IMR-90 (cell line): ENCODE data around the gene APC. TPM values are rescaled to one million over a fixed set of nuclear protein-coding genes. Genes with fewer than 3 reads are reported as not detected.
A peak's percentile ranks its signal among the peaks of the same experiment; 100 is the strongest.

Experiments
- ATAC-seq: fragments of 200-7000 bp; cut with Tn5 transposase; 2 replicates; pipeline ENCODE4 v1.9.1; 2020; ENCODE audit warnings: low read depth, mild to moderate bottlenecking, moderate library complexity
- BruUV-seq: library from RNA; stranded (reverse); fragments of 400-500 nt; replicated peaks from 2 replicates; lab custom pipeline; 2021; lab: Mats Ljungman, UMichigan
- CTCF ChIA-PET: fragments of 300-600 bp; formaldehyde crosslinking; extraction: SDS; loops from one replicate; lab custom pipeline; 2021; ENCODE audit warnings: antibody characterized with exemption; lab: Yijun Ruan, JAX
- POLR2A ChIA-PET: fragments of 300-600 bp; sonication (Branson Sonifier 250); formaldehyde crosslinking; loops from one replicate; lab custom pipeline; 2022; ENCODE audit warnings: antibody characterized with exemption; ENCODE audit not compliant: unreplicated experiment; lab: Charles Lee
- DNase-seq: peaks from one replicate; pipeline ENCODE4 v3.0.0; 2013
- H2AFZ ChIP-seq: replicated peaks from 2 replicates; pipeline ENCODE3; 2013; ENCODE audit warnings: low read length, mild to moderate bottlenecking; ENCODE audit not compliant: poor library complexity
- H2AK5ac ChIP-seq: 2 replicates; pipeline ENCODE4 v1.6.1; 2013; ENCODE audit warnings: low read depth, low read length, inconsistent platforms
- H2AK9ac ChIP-seq: replicated peaks from 2 replicates; pipeline ENCODE3; 2013; ENCODE audit warnings: mild to moderate bottlenecking, low read depth, low read length, moderate library complexity; ENCODE audit not compliant: poor library complexity
- H2BK120ac ChIP-seq: 2 replicates; pipeline ENCODE4 v1.6.1; 2013; ENCODE audit warnings: low read depth, low read length, inconsistent platforms
- H2BK15ac ChIP-seq: 3 replicates; pipeline ENCODE4 v1.6.1; 2013; ENCODE audit warnings: low read depth, low read length, inconsistent platforms
- H2BK20ac ChIP-seq: 2 replicates; pipeline ENCODE4 v1.6.1; 2013; ENCODE audit warnings: low read depth, mild to moderate bottlenecking, inconsistent platforms, low read length, moderate library complexity
- H2BK5ac ChIP-seq: 2 replicates; pipeline ENCODE4 v1.6.1; 2013; ENCODE audit warnings: mild to moderate bottlenecking, low read depth, low read length, inconsistent platforms; ENCODE audit not compliant: poor library complexity, severe bottlenecking
- H3K14ac ChIP-seq: replicated peaks from 2 replicates; pipeline ENCODE4 v1.6.1; 2013; ENCODE audit warnings: low read depth, low read length, inconsistent platforms
- H3K18ac ChIP-seq: 2 replicates; pipeline ENCODE4 v1.6.1; 2013; ENCODE audit warnings: low read depth, low read length, control low read depth
- H3K23ac ChIP-seq: 2 replicates; pipeline ENCODE4 v1.6.1; 2013; ENCODE audit warnings: low read depth, low read length, inconsistent platforms
- H3K27ac ChIP-seq: 2 replicates; pipeline ENCODE4 v1.5.1; 2013; ENCODE audit warnings: mild to moderate bottlenecking, control low read depth, low read length; ENCODE audit not compliant: insufficient read depth
- H3K27me3 ChIP-seq: 2 replicates; pipeline ENCODE4 v1.6.1; 2013; ENCODE audit warnings: low read length; ENCODE audit not compliant: control insufficient read depth, insufficient read depth
- H3K36me3 ChIP-seq: 2 replicates; pipeline ENCODE4 v1.6.1; 2013; ENCODE audit warnings: low read length, mixed read lengths; ENCODE audit not compliant: control insufficient read depth, insufficient read depth
- H3K4ac ChIP-seq: 2 replicates; pipeline ENCODE4 v1.6.1; 2013; ENCODE audit warnings: low read depth, low read length, inconsistent platforms
- H3K4me1 ChIP-seq: 2 replicates; pipeline ENCODE4 v1.6.1; 2013; ENCODE audit warnings: low read length, mixed read lengths; ENCODE audit not compliant: control insufficient read depth, insufficient read depth
- H3K4me2 ChIP-seq: 2 replicates; pipeline ENCODE4 v1.6.1; 2013; ENCODE audit warnings: low read depth, mild to moderate bottlenecking, control low read depth, low read length, moderate library complexity
- H3K4me3 ChIP-seq: 2 replicates; pipeline ENCODE4 v1.5.1; 2013; ENCODE audit warnings: low read depth, mild to moderate bottlenecking, control low read depth, low read length, moderate library complexity; ENCODE audit not compliant: insufficient read depth
- H3K56ac ChIP-seq: 2 replicates; pipeline ENCODE4 v1.6.1; 2013; ENCODE audit warnings: low read length, inconsistent platforms; ENCODE audit not compliant: insufficient read depth; ENCODE audit errors: extremely low read depth
- H3K79me1 ChIP-seq, 2 experiments: 2 replicates each; pipeline ENCODE4 v1.6.1; 2013; ENCODE audit warnings: low read length in 2 of 2, inconsistent platforms in 1 of 2, low read depth in 1 of 2
- H3K9ac ChIP-seq: 2 replicates; pipeline ENCODE4 v1.6.1; 2013; ENCODE audit warnings: low read depth, low read length, control low read depth
- H3K9me1 ChIP-seq: 2 replicates; pipeline ENCODE4 v1.6.1; 2013; ENCODE audit warnings: low read length, inconsistent platforms; ENCODE audit not compliant: insufficient read depth
- H3K9me3 ChIP-seq: 2 replicates; pipeline ENCODE4 v1.6.1; 2013; ENCODE audit warnings: low read length; ENCODE audit not compliant: control insufficient read depth, insufficient read depth
- H4K20me1 ChIP-seq: 2 replicates; pipeline ENCODE4 v1.6.1; 2013; ENCODE audit warnings: low read length, inconsistent platforms; ENCODE audit not compliant: insufficient read depth
- H4K5ac ChIP-seq: 2 replicates; pipeline ENCODE4 v1.6.1; 2013; ENCODE audit warnings: mild to moderate bottlenecking, low read depth, low read length, control low read depth
- H4K8ac ChIP-seq, 2 experiments: 2 replicates each; pipeline ENCODE4 v1.6.1; 2013; ENCODE audit warnings: low read depth in 2 of 2, low read length in 2 of 2, control low read depth in 1 of 2, inconsistent platforms in 1 of 2
- H4K91ac ChIP-seq: 2 replicates; pipeline ENCODE4 v1.6.1; 2013; ENCODE audit warnings: low read depth, low read length, inconsistent platforms; ENCODE audit not compliant: insufficient read depth
- CHD1 ChIP-seq: IDR thresholded peaks from 2 replicates; pipeline ENCODE4 v1.6.1; 2012; ENCODE audit warnings: low read depth, low read length, improper control_type of control experiment
- MXI1 ChIP-seq: IDR thresholded peaks from 2 replicates; pipeline ENCODE4 v1.6.1; 2012; ENCODE audit warnings: low read depth, mild to moderate bottlenecking, low read length, moderate library complexity, borderline replicate concordance
- NFE2L2 ChIP-seq: fragments of 150-350 bp; IDR thresholded peaks from 2 replicates; pipeline ENCODE4 v1.6.1; 2016; ENCODE audit warnings: low read depth, mild to moderate bottlenecking, low read length
- WGBS, 2 experiments: methylation state at CpG; one replicate each; pipeline versions ENCODE4 v1.1.5 to v1.1.7; 2013; ENCODE audit warnings: missing lambda C conversion rate in 2 of 2; ENCODE audit not compliant: insufficient read length in 1 of 2; ENCODE audit errors: extremely low coverage in 2 of 2; 5-methylcytosine and 5-hydroxymethylcytosine counted together
- dilution Hi-C: fragments of 300-500 bp; cut with HindIII; formaldehyde crosslinking; loops from one replicate; pipeline ENCODE4 v1.14.3; 2018; ENCODE audit warnings: low sequenced_read_pairs; ENCODE audit not compliant: unreplicated experiment
- in situ Hi-C: fragments of 300-500 bp; cut with MboI; formaldehyde crosslinking; loops from 3 replicates; pipeline ENCODE4 v1.14.3; 2019; ENCODE audit warnings: low sequenced_read_pairs, inconsistent platforms, mixed read lengths
- intact Hi-C: fragments of 100-400 bp; cut with micrococcal nuclease; formaldehyde crosslinking; loops from 2 replicates; pipeline ENCODE4 v1.10.0; 2022
- polyA plus RNA-seq, 3 experiments: library from polyadenylated mRNA; depleted of rRNA; stranded (reverse); fragments of >200 nt; gene quantifications; 2 replicates each; pipeline ENCODE4 v1.2.3, GENCODE V29; 2012; ENCODE audit warnings: low replicate concordance in 1 of 3
- total RNA-seq: library from RNA; depleted of rRNA; stranded (reverse); fragments of >200 nt; gene quantifications from 2 replicates; pipeline ENCODE4 v1.2.3, GENCODE V29; 2012

Gene APC
- total and polyA plus RNA-seq, 2 of the 4 experiments (the other 2 are of a cell fraction) = 7.3 to 58.4 TPM

DNA sequence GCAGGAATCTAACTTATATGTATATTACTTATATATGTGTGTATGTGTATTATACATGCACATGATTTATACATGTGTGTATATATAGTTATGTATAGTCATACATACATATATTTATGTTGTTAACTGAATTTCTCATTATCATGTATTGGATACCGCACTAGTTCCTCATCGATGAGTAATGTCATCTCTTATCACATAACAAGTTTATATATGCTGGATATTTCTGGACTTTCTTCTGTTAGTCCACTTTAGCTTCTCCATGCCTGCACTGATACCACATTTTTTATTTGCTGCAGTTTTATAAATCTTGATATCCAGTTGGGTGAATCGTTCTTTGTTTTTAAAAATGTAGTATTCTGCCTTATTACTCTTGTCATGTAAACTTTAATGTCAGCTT lies 50.2 kb downstream of the APC start:
- Histone ChIP-seq H2BK15ac (no peak overlapping the region), H4K5ac (no peak overlapping the region), H2BK120ac (no peak overlapping the region), H3K56ac (no peak overlapping the region), H2BK5ac (peak overlapping the region; percentile 81), H3K18ac (no peak overlapping the region), H3K79me1 (peaks cover 6 to 12% of the 10 kb centered on the region in 2 experiments; a peak in 3 of 4 replicates), H2AK5ac (no peak overlapping the region), H2AK9ac (no peak overlapping the region), H3K14ac (no peak overlapping the region), H2BK20ac (no peak overlapping the region), H3K4me1 (peaks cover 4% of the 10 kb centered on the region), H3K27ac (no peak overlapping the region), H3K9me3 (no peaks in the 10 kb centered on the region), H4K91ac (no peak overlapping the region), H3K4me3 (no peak overlapping the region), H2AFZ (no peak overlapping the region), H3K9me1 (peaks cover 6% of the 10 kb centered on the region), H3K4me2 (no peak overlapping the region), H3K36me3 (no peaks in the 10 kb centered on the region; the same call in 1 of the 2 replicates), H4K8ac (no peak overlapping the region), H3K4ac (no peak overlapping the region), H4K20me1 (peaks cover 3% of the 10 kb centered on the region; the same call in 1 of the 2 replicates), H3K27me3 (no peaks in the 10 kb centered on the region), H3K23ac (no peak overlapping the region), H3K9ac (no peak overlapping the region)
- no CpG with 5 or more reads among the region's 3 CpGs for whole genome bisulfite sequencing, 2 experiments
- in situ Hi-C loops (no loop called here), intact Hi-C loops (loop anchor here (2.0 to 10.0 kb wide), 2 partner anchors 61 to 177 kb away; no protein-coding TSS in a partner anchor), dilution Hi-C loops (no loop called here)
- ATAC-seq (peak; percentile 55), DNase-seq (peak; percentile 52)
- CTCF ChIA-PET = interaction anchor here (0.6 to 1.0 kb wide), 2 partner anchors 61 to 77 kb away, joined by 5 to 7 read pairs; no protein-coding TSS in a partner anchor
- no peak for TF ChIP-seq MXI1
- no peak for TF ChIP-seq NFE2L2
- no peak for TF ChIP-seq CHD1
- no TSS peak for BruUV-seq
- POLR2A ChIA-PET = no interaction called here
